ENCODE measurements around the gene RBM4B.
A peak's percentile ranks its signal among the peaks of the same experiment; 100 is the strongest.
"Not testable (repeated sequence)": the region's sequence is repeated elsewhere in the genome, so short reads cannot be mapped to it uniquely, and the experiment has no call there.

RBM4B gene, protein sequence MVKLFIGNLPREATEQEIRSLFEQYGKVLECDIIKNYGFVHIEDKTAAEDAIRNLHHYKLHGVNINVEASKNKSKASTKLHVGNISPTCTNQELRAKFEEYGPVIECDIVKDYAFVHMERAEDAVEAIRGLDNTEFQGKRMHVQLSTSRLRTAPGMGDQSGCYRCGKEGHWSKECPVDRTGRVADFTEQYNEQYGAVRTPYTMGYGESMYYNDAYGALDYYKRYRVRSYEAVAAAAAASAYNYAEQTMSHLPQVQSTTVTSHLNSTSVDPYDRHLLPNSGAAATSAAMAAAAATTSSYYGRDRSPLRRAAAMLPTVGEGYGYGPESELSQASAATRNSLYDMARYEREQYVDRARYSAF
- long read RNA-seq, donor 1, transcript RBM4B-201 (4 exons, 1,840 nt), result major isoform, 18 of 38 reads
- long read RNA-seq, donor 1, partial matches to known transcripts, result 15 of 38 reads
- long read RNA-seq, donor 1, other reads (novel, unspliced or antisense), result 0 of 38 reads
- long read RNA-seq, donor 2, partial matches to known transcripts, result 5 of 10 reads
- long read RNA-seq, donor 2, other reads (novel, unspliced or antisense), result 0 of 10 reads
- long read RNA-seq, donor 3, partial matches to known transcripts, result 7 of 13 reads
- long read RNA-seq, donor 3, other reads (novel, unspliced or antisense), result 0 of 13 reads
- long read RNA-seq, donor 4, transcript RBM4B-201 (4 exons, 1,840 nt), result major isoform, 5 of 27 reads
- long read RNA-seq, donor 4, partial matches to known transcripts, result 19 of 27 reads
- long read RNA-seq, donor 4, other reads (novel, unspliced or antisense), result 0 of 27 reads
- long read RNA-seq, donor 5, transcript RBM4B-201 (4 exons, 1,840 nt), result major isoform, 6 of 9 reads
- long read RNA-seq, donor 5, partial matches to known transcripts, result 0 of 9 reads
- long read RNA-seq, donor 5, other reads (novel, unspliced or antisense), result 0 of 9 reads
- long read RNA-seq, donor 6, partial matches to known transcripts, result 0 of 7 reads
- long read RNA-seq, donor 6, other reads (novel, unspliced or antisense), result 0 of 7 reads
- long read RNA-seq, donor 7, transcript RBM4B-201 (4 exons, 1,840 nt), result major isoform, 11 of 33 reads
- long read RNA-seq, donor 7, partial matches to known transcripts, result 13 of 33 reads
- long read RNA-seq, donor 7, other reads (novel, unspliced or antisense), result 0 of 33 reads
- long read RNA-seq, donor 8, transcript RBM4B-206 (2 exons, 1,646 nt), result minor isoform, 5 of 18 reads
- long read RNA-seq, donor 8, transcript RBM4B-201 (4 exons, 1,840 nt), result major isoform, 9 of 18 reads
- long read RNA-seq, donor 8, partial matches to known transcripts, result 0 of 18 reads
- long read RNA-seq, donor 8, other reads (novel, unspliced or antisense), result 0 of 18 reads

DNA sequence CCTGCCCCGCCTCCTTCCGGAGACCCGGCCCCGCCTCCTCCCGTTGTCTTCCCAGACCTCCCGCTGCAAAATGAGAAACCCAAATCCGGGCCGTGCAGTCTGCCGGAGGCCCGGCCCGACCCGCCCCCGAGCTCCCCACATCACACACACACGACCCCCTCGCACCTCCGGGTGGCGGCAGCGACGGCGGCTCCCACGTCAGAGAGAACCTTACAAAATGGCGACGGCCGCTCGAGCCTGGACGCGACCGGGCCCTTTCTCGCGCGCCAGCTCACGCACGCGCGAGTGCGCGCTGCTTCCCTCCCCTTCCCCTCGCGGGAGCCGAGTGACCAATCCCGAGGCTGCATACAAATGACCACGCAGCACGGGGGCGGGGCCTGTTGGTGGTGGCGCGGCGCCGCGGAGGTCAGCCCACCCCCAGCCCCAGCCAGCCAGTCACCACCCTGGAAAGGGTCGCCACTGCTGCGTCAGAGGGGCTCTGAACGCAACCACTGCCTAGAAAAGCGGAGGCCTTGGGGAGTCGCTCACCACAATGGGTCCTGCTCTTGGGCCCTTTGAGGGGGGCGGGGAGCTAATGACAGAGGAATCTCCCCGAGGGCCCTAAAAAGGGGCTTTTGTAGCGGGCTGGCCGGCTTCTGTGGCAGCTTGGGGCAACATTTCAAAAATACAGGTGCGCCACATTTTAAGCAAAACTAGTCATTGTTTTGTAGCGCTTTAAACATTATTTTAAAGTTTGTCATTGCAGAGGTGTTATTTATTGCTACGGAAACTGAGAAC is at the start of gene RBM4B:
Gene RBM4B, minus strand, starts transcription at position 289 of the 777 bp plus-strand sequence. CDS start 808 bp downstream, outside the sequence.
- peak; percentile 97 for DNase-seq

DNA sequence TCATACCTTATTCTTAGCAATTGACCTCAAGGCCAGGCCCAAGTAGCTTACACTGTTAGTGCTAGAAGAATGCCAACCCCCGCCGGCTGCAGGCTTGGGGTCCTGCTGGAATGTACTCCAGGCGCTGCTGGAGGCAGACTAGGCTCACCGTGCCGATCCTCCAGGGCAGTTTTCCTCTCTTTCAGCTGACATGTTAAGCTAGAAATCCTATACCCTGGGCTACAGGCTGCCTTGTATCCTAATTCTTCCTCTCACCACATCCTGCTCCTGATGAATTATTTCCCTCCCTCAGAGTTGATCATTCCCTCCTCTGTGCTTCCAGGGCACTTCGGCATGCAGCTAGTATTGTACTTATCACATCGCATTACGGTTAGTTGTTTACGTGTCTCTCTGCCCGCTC is 48.0 kb upstream of the RBM4B start:
- no peak for DNase-seq

DNA sequence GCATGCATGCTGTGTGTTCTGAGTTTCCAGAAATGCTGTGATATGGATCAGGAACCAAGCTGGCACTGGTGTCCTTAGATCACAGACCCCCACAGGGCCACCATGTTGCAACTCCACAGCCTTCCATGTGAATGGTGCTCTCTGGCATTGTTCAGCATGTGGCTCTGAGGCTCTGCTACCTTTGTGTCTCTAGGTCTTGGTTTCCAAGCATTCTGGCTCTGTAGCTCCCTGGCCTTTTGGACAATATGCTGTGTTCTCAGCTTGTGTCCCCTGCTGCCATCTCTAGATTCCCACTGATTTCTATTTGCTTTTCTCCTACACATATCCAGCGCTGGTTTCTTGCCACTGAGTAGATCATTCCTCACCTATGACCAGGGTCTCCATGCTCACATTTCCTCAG is 47.4 kb upstream of the RBM4B start:
- no peak for DNase-seq

DNA sequence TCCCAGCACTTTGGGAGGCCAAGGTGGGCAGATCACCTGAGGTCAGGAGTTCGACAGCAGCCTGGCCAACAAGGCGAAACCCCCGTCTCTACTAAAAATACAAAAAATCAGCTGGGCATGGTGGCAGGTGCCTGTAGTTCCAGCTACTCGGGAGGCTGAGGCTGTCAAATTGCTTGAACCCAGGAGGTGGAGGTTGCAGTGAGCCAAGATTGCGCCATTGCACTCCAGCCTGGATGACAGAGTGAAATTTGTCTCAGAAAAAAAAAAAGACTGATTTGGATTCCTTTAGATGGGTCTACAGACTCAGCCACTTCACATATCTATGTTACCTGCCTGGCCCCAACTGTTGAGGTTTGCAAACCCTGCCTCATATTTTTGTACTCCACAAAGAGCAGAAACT is 46.5 kb upstream of the RBM4B start:
- DNase-seq, result not testable (repeated sequence)

DNA sequence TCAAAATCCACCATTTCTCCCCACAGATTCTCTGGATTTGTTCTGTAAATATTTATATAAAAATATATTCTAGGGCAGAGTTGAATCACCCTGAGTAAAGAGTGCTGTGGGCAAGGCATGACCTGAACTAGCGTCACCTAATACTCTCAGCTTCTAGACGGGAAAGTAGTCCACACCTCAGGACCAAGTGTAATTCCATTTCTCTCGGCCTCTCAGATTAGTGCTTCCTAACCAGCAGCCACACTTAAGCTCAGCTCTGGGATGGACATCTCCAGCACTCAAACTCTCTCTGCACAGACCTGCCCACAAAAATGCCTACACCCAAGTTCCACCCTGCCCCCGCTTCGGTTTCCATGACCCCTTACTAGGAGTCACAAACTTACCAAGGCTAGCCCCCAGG is 46.0 kb upstream of the RBM4B start:
- no peak for DNase-seq

DNA sequence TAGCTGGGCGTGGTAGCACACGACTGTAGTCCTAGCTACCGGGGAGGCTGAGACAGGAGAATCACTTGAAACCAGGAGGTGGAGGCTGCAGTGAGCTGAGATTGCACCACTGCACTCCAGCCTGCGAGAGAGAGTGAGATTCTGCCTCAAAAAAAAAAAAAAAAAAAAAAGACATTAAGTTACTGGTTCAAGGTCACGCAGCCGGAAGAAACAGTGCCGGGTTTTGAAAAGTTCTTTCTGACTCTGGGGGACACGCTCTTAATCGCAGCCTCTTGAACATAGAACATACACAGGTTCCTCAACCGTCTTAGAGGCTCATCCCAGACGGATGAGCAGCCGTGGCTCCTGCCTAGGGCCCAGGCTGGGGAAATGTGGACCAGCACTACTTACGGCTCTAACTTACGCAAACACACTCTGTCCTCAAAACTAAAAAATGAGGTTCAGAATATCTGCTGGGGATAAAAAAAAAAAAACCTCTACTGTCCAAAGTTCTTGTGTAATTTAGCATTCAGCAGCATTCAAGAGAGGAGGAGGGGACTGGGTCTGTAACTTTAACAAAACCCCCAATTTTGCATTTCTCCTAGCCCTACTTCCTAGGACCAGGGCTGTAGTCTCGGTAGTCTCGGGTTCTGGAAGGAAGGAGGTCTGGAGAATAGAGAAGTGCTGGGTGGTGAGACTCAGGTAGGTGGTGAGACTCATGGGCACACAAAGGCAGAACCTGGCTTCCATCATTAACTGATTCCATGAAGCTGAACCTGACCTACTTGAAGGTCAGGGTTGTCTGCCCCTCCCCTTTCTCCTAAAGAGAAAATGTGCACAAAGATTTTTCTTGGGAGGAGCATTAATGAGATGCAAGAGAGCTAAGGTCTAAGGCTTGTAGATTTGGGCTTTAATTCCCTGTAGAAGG is 45.3 kb upstream of the RBM4B start:
- no peak for DNase-seq

DNA sequence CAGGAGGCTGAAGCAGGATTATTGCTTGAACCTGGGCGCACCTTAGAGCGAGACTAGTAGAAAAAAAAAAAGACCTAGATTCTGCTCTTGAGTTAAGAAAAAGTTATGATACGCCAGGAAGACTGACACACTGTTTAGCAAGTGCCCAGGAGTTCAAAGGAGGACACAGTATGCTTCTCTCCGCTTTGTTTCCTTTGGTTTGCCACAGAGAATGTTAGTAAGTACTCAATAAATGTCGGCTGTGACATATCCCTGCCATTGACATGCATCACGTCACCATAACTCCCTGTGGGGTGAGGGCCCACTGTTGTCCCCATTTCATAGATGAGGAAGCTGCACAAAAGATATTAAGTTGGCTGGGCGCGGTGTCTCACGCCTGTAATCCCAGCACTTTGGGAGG is 44.3 kb upstream of the RBM4B start:
- DNase-seq, result no peak

DNA sequence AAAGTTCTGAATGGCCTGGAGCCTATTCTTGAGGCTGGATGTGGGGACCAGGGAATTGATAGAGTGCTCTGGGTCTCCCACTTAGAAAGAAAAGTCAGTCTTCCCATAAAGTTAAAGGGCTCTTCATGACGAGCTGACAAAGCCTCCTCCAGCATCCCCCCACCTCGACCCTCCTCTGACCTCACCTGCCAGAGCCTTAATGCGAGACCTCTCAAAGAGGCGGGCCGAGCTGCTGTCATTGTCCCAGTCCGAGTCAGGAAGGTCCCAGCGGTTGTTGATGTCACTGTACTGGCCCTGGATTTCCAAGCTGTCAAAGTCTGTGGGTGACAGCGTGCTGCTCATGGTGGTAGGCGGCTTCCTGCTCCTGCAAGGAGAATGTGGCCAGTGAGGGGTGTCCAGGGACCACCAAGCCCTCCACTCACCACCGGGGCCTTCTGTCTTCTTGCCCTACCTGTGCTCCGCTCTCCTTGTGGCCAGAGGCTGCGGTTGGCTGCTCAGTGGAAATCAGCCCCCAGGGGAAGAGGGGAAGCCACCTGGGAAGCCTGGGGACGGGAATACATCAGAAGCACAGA is 43.3 kb upstream of the RBM4B start:
- no peak for DNase-seq

DNA sequence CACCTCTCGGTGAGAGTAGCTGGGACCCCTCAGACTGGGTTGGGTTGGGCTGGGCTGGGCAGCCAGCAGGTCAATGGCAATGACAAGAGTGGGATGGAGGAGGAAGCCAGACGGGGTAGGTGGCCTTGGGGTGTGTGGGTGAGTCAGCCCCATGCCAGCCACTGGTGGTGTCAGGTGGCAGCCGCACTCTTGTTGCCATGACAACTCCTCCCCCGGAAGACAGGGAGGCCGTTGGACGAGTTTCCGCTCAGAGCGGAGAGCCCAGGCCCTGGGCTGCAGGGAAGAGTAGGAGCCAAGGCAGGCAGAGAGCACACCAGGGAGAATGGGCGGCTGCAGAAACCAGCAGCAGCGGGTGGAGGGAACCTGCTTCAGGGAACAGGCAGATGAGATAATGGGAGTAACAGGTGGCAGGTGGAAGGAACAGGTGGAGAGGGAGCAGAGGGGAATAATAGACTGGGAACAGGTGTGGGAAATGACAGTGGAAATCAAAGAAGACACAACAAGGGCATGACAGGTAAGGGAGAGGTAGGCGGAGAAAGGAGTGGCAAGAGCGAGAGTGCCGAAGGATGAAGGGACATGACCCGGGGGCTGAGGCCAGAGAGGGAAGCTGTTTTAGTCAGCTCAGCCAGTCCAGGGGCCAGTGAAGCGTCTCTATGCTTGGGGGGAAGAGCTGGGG is 42.7 kb upstream of the RBM4B start:
- DNase-seq, result peak; percentile 53

DNA sequence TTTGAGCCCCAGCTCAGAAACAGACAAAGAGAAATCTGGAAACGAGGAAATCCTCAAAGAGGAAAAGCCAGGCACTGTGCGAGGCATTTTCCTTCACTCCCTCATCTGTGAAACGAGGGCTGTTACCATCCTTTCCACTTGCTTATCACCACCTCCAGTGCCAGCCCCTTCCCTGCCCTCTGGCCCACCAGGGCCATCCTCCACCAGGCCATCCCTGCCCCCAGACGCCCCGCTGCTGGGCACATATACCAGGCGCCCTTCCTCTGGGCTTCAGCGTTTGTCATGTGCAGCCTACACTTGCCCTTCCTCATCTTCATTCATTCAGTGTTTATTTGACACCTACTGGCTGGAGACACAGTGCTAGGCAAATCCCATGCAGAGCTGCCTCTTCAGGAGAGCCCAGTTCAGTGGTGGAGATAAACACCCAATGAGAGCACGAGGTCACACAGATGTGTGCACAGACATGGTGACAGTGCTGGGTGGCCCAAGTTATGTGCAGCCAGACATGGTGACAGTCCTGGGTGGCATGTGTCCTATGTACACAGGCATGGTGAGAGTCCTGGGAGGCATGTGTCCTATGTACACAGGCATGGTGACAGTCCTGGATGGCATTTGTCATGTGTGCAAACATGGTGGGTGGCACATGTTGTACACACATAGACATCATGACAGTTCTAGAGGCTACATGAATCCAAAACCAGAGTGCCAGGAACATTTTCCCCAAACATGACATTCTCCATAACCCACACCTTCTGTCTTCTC is 41.6 kb upstream of the RBM4B start:
- no peak for DNase-seq

DNA sequence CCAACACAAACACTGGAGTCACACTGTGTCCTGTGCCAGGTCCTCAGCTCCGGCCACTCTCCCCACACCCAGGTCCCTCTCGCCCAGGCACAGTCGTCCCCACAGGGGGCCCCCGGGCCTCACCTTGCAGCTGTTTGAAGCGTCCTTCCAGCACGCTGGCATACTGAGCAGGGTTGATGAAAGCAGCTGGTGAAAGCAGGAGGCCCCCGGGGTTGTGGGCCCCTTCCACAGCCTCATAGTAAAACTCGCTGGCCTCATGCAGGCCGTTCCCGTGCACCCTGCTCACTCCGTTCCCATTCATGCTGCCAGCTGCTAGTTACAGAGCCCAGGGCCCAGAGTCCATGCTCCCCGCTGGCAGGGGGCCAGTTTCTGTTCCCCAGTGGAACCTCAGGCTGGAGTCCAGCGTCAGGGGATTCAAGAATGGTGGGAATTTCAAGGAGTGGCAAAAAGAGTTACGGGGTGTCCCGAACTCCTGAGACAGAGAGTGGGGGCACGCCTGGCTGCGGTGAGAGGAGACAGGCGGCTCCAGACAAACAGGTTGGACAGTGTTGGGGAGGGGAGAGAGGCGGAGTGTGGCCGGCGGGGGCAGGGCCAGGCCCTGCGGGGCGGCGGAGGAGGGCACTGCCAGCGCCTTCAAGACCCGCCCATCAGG is 40.8 kb upstream of the RBM4B start:
- peak; percentile 65 for DNase-seq

DNA sequence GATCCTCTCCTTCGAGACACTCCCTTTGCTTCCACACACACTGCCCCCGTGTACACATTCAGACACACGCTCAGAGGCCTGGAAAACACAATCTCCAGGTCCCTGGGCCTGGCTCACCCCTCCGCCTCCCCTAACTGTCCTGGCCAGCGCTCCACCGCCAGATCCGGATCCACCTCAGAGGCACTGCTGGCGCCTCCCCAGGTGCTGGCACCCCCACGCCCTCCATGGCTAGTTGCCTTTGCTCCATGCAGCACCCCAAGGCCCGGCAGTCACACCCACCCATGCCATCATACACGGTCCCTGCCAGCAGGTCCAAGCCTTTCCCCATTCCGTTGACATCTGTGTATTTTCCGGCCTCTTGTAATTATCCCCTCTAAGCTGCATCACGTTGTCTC is 40.2 kb upstream of the RBM4B start:
- no peak for DNase-seq

DNA sequence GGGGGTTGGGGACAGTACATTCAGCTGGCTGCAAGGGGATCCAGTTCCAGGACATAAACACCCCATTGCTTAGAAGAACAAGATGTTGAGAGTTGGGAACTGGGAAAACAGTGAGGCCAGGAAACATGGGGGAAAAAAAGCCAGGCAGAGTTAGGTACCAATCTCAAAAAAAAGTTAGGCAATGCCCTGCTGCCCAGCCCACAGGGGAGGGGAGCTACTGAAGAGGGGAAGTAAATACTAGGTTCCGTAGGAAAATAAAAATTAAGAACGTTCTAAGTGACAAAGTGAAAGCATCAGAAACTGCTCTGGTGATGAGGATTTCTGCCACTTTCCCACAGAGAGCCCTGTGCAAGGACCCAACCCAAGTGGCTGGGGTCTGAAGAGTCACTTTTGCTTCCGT is 39.3 kb upstream of the RBM4B start:
- no peak for DNase-seq

DNA sequence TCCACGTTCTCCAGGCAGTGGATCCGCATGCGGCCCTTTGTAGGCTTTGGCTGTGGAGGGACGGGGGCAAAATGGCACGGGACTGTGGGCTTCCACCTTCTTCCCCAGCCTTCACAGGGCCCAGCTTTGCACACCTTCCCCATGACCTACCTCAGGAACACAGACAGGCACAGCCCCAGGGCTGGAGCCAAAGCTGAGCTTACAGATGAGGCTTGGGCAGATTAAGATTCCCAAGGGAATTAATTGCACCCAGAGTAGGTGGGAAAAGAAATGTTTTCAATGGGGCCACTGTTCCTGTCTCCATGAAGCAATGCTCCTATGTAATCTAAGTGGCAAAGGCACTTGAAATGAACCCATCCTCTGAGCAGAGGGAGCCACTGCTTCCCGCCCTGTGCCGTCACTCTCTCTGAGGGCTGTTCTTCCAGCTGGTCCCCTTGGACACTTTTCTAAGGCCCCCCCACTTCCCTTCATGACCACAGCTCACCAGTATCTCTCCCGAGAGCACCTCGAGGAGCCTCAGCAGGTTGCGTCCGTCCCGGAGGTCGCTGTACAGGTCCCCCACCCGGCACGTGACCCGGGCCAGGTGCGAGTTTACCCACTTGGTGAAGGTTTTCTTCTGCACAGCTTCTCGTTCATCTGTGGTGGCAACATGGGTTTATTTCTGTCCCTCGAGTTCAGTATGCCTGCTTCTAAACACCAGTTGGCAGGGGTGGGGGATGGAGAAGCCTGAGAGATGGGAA is 37.8 kb upstream of the RBM4B start:
- DNase-seq, result no peak

DNA sequence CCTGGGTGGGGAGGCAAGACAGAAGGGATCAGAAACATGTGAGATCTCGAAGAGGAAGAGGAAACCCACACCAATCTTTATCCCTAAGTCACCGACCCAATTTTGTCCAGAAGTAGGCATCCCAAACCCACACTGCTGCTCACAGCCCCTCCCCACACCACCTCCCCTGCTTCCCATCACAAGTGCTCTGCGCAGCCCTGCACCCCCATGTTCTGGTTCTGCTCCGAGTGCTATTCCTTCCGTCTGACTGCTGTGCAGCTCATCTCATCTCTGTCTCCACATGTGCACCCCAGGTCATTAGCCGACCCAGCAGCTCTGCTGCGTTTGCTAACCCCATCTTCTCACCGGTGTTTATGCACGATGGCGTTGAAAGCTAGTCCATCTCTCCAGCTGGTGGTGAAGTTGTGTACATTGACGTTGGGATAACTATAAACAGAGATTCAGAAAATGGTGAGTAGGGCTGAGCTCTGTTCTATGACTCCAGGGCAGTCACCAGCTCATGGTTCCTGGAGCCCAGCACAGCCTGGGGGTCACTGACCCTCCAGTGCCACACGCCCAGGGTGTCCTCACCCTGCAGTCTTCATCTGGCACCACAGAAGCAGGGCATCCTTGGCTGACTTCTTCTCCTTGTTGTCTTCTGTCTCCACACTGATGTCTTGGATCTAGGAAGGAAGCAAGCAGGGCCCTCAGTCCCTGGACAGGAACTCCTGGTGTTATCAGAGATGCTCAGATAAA is 36.2 kb upstream of the RBM4B start:
- no peak for DNase-seq

DNA sequence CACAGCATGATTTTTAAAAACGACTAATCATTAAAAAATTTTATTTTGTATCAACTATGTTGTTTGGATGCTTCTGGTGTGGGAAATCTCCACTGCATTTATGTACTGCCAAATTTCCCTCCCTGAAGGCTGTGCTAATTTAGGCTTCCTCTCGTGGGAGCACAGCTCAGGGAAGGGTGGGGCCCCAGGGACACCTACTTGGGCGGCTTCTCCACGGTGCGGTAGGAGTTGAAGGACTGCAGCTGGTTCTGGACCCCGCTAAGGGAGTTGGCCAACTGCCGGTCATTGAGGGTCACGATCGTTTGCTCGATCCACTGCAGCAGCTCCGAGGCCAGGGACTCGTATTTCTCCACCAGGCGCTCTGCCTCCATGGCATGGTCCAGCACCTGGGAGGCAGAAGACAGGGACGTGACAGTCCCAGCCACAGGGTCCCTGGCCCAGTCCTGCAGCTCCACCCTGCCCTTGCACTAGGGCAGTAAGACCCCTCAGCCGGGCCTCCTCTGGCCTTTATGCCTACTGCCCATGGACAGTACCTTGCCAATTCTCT is 32.8 kb upstream of the RBM4B start:
- DNase-seq, result no peak
